ENCODE results near the gene IPO9.

GRCh38 chr1:201887116-201887866 lies 58.3 kb downstream of the IPO9 start:
- TF ChIP-seq CTCF (IDR thresholded peaks at IDR 0.05) (no peak), POLR2AphosphoS5 (IDR thresholded peaks at IDR 0.05) (peak in 1 of 4 donors; percentile 5), EP300 (IDR thresholded peaks at IDR 0.05) (no peak)

Data from sigmoid colon (tissue), 4 donors.